GM13976 (cell line): ENCODE measurements around the gene MED17.

ENCODE experiments used
- DNase-seq: peaks from one replicate; pipeline ENCODE4 v3.0.0; 2012; ENCODE audit warnings: low spot score
- in situ Hi-C: fragments of 300-500 bp; cut with MboI; formaldehyde crosslinking; loops from one replicate; pipeline ENCODE4 v1.12.0; 2022; ENCODE audit warnings: low sequenced_read_pairs, mixed read lengths, inconsistent platforms; ENCODE audit not compliant: unreplicated experiment
- TF ChIP-seq, protein P1 (sequence below): IDR thresholded peaks from 2 replicates; pipeline ENCODE4 v1.5.1; 2012; ENCODE audit warnings: borderline replicate concordance, mild to moderate bottlenecking; ENCODE audit not compliant: insufficient read depth; ENCODE audit errors: extremely low read depth, missing control alignments, control extremely low read depth

The MED17 gene

DNA sequence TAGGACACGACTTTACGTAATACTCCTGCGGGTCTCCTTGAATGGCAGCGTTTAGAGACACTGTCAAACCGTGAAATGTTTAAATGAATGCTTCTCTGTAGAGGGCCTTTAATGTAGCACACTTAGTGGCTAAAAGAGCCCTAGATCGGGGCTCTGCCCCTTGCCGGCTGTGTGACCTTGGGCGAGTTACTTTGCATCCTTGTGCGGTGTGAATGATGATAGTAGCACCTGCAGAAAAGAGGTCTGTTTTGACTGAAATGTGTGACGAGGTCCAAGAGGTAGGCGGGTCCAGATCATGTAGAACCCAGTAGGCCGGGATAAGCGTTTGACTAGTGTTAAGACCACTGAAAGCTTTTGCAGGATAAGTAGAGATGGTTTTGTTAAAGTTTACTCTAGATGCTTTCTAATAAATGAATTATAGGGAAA is 866 bp downstream of the MED17 start:
- in situ Hi-C loops, result no loop called here
- DNase-seq, result no peak
- TF ChIP-seq, protein P1, sequence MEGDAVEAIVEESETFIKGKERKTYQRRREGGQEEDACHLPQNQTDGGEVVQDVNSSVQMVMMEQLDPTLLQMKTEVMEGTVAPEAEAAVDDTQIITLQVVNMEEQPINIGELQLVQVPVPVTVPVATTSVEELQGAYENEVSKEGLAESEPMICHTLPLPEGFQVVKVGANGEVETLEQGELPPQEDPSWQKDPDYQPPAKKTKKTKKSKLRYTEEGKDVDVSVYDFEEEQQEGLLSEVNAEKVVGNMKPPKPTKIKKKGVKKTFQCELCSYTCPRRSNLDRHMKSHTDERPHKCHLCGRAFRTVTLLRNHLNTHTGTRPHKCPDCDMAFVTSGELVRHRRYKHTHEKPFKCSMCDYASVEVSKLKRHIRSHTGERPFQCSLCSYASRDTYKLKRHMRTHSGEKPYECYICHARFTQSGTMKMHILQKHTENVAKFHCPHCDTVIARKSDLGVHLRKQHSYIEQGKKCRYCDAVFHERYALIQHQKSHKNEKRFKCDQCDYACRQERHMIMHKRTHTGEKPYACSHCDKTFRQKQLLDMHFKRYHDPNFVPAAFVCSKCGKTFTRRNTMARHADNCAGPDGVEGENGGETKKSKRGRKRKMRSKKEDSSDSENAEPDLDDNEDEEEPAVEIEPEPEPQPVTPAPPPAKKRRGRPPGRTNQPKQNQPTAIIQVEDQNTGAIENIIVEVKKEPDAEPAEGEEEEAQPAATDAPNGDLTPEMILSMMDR, result no peak

DNA sequence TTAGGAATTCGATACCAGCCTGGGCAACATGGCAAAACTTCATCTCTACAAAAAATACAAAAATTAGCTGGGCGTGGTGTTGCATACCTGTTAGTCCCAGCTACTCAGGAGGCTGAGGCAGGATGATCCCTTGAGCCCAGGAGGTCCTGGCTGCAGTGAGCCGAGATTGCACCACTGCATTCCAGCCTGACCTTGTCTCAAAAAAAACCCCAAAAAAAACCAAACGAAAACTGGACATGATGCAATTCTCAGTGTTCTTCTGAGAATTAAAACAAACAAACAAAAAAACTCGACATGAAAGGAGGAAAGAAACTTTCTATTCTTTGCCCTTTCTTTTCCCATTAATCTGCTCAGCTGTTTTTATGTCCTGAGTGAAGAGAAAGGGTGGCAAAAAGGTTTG is 7.4 kb downstream of the MED17 start:
- TF ChIP-seq, protein P1, result no peak
- in situ Hi-C loops, result no loop called here
- DNase-seq, result no peak

DNA sequence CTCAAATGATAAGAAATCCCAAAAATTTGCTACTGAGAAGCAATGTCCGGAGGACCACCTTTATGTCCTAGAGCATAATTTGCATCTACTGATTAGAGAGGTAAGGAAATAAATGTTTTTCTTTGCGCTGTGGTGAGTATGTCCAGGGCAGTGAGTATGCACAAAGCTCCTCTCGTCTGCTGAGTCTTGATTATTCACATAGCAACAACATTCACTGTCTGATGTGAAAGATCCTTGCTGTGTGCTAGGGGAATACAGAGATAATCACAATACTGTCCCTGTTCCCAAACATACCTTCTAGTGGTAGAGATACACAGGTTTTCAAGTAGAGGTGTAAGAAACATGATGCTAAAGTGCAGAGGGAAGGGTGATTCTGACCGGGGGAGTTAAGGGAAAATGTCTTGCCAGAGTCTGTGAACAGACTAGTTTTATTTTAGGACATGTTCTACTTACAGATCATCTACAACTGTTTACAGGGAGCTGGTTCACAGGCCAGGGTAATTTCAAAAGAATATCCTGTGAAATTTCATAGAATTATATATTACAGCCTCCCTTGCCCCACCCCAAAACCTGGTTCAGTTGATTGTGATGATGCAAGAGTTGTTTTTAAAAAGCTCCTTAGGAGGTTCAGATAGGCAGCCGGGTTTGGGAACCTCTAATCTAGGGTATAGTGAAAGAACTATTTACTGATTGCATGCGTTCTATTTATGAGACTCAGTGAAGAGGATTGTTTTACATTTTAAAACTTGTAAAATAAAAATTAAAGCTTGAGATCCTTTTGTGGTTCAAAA is 12.6 kb downstream of the MED17 start:
- TF ChIP-seq, protein P1, result no peak
- no peak for DNase-seq
- in situ Hi-C loops, result no loop called here

DNA sequence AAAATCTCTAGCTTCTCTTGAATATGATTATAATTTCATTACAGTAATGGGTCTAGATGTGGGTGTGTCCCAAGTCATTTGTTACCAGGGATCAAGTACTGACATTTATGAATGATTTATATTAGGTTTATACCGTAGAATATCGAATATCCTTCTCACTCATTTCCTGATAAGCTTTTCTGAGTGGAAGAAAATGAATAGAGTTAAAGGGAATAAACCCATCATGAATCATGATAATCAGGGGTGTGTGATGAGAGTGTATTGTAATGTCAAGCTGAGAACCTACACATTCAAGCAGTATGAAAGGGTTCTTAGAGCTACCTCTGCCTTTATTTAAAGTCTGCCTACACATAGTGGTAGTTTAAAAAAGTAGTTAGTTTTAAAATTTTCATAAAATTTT is 17.3 kb downstream of the MED17 start:
- in situ Hi-C loops, result no loop called here
- TF ChIP-seq, protein P1, result no peak
- DNase-seq, result no peak

DNA sequence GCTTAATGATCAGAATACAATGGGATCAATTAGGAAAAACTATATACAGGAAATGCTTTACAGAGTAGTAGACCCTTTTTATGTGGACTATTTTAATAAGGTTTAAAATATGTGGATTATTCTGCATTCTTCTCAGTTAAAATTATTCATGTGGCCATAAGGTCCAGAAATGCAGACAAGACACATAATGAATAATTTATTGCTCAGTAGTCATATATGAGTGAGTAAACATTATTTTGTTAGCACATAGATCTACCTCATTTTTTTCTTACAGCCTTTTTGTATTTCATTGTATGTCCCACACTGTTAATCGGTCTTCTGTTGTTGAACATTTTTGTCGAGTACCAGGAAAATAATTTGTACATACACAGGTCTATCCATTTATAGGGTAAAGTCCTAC is 20.8 kb downstream of the MED17 start:
- DNase-seq, result no peak
- in situ Hi-C loops, result no loop called here
- TF ChIP-seq, protein P1, result no peak

DNA sequence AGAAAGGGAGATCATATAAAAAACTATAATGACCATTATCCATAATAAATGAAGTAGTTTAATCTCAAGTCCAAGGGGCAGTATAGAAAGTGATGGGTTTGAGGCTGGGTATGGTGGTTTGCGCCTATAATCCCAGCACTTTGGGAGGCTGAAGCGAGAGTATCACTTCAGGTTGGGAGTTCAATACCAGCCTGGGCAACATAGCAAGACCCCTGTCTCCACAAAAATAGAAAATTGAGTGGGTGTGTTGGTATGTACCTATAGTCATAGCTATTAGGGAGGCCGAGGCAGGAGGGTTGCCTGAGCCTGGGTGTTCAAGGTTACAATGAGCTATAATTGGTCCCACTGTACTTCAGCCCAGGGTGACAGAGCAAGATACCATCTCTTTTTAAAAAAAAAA is 23.9 kb downstream of the MED17 start:
- TF ChIP-seq, protein P1, result no peak
- in situ Hi-C loops, result no loop called here
- no peak for DNase-seq

DNA sequence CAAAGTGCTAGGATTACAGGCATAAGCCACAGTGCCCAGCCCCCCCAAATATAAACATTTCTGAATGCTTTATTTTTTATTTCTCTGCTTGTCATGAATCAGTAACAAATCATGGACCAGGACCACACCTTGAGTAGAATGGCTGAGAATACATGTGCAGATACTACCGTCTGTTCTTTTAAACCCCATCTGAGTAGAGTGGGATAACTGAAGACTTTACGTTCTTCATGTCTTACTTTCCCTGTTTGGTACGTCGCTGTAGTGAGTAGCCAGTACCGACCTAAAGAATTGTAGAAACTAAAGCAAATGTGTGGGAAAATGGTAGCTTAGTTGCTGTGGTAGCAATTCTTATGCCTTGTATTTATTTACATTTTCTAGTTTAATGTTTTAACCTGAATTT is 29.9 kb downstream of the MED17 start:
- in situ Hi-C loops, result no loop called here
- TF ChIP-seq, protein P1, result no peak
- DNase-seq, result no peak
